ENCODE results near the gene ABCG2.

DNA sequence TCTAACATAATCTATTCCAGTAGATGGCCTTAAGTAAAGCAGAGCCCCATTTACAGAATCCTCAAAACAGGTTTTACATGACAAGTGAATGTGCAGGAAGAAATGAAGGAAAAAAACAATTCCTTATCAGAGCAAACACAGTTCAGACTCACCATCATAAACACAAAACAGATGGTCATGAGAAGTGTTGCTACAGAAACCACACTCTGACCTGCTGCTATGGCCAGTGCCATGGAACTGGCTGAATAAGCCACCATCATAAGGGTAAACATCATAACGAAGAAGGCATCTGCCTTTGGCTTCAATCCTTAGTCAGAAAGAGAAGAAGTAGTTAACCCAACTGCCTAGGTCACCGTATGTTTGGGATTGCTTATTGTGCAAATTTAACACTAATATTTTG, 61.1 kb downstream of the ABCG2 start:
- TF ChIP-seq, protein P1, sequence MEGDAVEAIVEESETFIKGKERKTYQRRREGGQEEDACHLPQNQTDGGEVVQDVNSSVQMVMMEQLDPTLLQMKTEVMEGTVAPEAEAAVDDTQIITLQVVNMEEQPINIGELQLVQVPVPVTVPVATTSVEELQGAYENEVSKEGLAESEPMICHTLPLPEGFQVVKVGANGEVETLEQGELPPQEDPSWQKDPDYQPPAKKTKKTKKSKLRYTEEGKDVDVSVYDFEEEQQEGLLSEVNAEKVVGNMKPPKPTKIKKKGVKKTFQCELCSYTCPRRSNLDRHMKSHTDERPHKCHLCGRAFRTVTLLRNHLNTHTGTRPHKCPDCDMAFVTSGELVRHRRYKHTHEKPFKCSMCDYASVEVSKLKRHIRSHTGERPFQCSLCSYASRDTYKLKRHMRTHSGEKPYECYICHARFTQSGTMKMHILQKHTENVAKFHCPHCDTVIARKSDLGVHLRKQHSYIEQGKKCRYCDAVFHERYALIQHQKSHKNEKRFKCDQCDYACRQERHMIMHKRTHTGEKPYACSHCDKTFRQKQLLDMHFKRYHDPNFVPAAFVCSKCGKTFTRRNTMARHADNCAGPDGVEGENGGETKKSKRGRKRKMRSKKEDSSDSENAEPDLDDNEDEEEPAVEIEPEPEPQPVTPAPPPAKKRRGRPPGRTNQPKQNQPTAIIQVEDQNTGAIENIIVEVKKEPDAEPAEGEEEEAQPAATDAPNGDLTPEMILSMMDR (conservative IDR thresholded peaks at IDR 0.05; ENCODE audit: low read depth, low read length): no peak
- TF ChIP-seq POLR2A (IDR thresholded peaks at IDR 0.05; ENCODE audit: low read depth, low read length) (no peak), RAD21 (IDR thresholded peaks at IDR 0.05; ENCODE audit: low read length) (no peak), SMC3 (IDR thresholded peaks at IDR 0.05; ENCODE audit: low read depth, low read length) (no peak), MXI1 (IDR thresholded peaks at IDR 0.05; ENCODE audit: borderline replicate concordance, low read depth, low read length) (no peak), CEBPB (IDR thresholded peaks at IDR 0.05; ENCODE audit: low read depth, low read length) (no peak; the same call in 1 of the 2 replicates), FOS (IDR thresholded peaks at IDR 0.05; ENCODE audit: low read depth, low read length) (no peak), BHLHE40 (IDR thresholded peaks at IDR 0.05; ENCODE audit: low read depth, low read length) (no peak), NFE2L2 (IDR thresholded peaks at IDR 0.05; ENCODE audit: low read depth, low read length) (no peak)
- TF ChIP-seq, protein P2, sequence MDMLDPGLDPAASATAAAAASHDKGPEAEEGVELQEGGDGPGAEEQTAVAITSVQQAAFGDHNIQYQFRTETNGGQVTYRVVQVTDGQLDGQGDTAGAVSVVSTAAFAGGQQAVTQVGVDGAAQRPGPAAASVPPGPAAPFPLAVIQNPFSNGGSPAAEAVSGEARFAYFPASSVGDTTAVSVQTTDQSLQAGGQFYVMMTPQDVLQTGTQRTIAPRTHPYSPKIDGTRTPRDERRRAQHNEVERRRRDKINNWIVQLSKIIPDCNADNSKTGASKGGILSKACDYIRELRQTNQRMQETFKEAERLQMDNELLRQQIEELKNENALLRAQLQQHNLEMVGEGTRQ (IDR thresholded peaks at IDR 0.05; ENCODE audit: low read depth, low read length): no peak
- TF ChIP-seq, protein P3, sequence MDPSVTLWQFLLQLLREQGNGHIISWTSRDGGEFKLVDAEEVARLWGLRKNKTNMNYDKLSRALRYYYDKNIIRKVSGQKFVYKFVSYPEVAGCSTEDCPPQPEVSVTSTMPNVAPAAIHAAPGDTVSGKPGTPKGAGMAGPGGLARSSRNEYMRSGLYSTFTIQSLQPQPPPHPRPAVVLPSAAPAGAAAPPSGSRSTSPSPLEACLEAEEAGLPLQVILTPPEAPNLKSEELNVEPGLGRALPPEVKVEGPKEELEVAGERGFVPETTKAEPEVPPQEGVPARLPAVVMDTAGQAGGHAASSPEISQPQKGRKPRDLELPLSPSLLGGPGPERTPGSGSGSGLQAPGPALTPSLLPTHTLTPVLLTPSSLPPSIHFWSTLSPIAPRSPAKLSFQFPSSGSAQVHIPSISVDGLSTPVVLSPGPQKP (IDR thresholded peaks at IDR 0.05; ENCODE audit: borderline replicate concordance, low read depth, low read length): no peak

Data from IMR-90 (cell line).